Mesenteric fat pad (tissue), 1 donor: ENCODE measurements around the gene VAMP2. TPM values are rescaled to one million over a fixed set of nuclear protein-coding genes. Genes with fewer than 3 reads are reported as not detected.

Experiments
- DNase-seq: peaks from one replicate; pipeline ENCODE4 v3.0.0-alpha.2; 2020; ENCODE audit warnings: low spot score
- long read RNA-seq: library from polyadenylated mRNA; unstranded; transcript quantifications from one replicate; pipeline ENCODE4 v2.0.0, GENCODE V29; 2020
- total RNA-seq: library from RNA; stranded (reverse); fragmentation: NEBNext Ultra II Directional; extraction: Animal tissue kit (Norgen Biotek cat#: 25700); gene quantifications from one replicate; pipeline ENCODE4 v1.2.1, GENCODE V29; 2021
- donor health status: DM: yes; HTN: yes; CAD: no.

The VAMP2 gene, protein sequence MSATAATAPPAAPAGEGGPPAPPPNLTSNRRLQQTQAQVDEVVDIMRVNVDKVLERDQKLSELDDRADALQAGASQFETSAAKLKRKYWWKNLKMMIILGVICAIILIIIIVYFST
- 52.4 TPM for total RNA-seq
- long read RNA-seq, transcript VAMP2-201 (5 exons, 2,153 nt), result major isoform, 15 of 34 reads
- long read RNA-seq, transcript VAMP2-203 (4 exons, 557 nt), result minor isoform, 14 of 34 reads
- long read RNA-seq, partial matches to known transcripts, result 2 of 34 reads
- long read RNA-seq, other reads (novel, unspliced or antisense), result 3 of 34 reads

DNA sequence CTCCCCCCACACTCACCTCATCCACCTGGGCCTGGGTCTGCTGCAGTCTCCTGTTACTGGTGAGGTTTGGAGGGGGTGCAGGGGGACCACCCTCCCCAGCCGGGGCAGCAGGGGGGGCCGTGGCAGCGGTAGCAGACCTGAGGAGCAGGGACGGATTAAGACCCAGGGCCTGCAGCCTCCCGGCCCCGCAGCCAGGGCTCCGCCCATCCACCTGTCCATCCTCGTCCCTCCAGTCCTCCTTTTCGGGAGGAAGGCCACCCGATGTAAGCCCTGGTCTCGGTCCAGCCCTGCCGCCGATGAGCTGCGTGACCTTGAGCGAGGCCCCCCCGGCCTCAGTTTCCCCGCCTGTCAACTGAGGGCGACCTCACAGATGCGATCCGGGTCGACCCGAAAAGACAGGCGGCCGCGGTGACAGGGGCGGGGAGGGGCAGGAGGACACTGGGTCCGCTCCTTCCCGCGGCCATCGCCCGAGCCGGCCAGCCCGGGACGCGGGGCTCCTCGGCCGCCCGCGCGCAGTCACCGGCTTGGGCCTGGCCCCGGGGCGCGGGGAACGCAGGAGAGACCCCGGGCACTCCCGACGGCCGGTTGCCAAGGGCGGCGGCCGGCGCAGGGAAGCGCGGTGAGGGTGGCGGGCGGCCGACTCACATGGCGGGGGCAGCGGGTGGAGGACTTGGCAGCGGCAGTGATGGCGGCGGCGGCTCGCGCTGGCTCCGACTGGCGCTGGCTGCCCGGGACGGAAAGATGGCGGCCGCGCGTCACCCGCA, at the start of gene VAMP2:
Gene VAMP2, minus strand, starts transcription at position 716 of the 764 bp plus-strand sequence. Its CDS starts 69 bp downstream, at position 647.
- DNase-seq, result peak; percentile 96

DNA sequence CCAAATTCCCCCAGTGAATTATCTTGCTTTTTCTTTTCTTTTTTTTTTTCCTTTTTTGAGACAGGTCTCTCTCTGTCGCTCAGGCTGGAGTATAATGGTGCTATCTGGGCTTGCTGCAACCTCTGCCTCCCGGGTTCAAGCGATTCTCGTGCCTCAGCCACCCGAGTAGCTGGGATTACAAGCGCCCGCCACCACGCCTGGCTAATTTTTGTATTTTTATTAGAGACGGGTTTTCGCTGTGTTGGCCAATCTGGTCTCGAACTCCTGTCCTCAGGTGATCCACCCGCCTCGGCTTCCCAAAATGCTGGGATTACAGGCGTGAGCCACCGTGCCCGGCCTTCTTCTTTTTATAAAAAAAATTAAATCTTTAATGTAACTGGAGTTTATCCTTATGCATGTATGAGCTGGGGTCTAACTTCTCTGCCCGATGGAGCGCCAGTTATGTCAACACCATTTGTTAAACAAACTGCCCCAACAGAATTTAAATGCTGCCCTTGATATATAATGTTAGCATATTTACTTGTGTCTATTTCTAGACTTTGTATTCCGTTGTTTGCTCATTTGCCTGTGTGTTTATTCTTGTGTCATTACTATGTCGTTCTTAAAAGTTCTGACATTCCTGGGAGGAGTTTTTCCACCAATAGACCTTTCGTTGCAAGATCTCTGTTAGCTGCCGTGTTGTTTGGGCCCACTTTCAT, 48.2 kb upstream of the VAMP2 start:
- DNase-seq, result no peak

DNA sequence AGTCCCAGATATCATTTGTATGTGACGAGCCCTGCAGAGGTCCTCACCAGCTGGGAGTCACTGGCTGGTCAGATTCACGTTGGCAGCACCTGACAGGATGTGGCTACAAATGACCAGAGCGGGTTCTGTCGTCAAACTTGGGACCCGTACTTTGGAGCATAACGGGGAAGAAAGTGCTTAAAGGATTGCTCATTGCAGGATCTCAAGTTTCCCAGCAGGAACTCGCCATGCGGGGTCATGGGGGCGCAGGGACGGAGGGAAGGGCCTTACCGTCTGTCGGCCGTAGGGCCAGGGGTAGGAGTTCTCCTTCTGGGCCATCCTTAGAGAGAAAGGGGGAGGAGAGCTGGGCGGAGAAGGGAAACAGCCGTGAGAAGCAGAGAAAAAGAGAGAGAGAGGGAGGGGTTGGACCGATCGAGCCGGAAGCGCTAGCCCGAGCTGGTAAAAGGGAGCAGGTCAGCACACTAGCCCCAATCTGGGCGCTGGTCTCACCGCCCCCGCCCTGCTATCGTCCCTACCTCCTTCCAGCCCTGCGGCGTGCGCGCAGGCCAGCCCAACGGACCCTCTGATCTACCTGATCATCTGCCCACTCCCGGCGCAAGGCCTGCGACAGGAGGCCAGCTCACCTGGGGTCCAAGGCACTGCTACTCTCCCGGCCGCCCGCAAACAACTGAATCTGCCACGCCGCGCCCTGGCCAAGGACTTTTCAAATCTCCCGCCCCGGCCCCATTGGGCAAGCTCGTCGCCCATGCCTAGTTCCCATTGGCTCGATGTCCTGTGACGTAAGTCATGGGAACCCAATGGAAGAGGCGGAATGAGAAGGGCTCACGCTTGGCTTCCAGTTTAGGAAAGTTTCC, 47.4 kb upstream of the VAMP2 start, which contains the start of gene AURKB:
Gene AURKB, minus strand, starts transcription at position 669 of the 854 bp plus-strand sequence. Its CDS starts 351 bp downstream, at position 318.
- DNase-seq, result peak; percentile 96

DNA sequence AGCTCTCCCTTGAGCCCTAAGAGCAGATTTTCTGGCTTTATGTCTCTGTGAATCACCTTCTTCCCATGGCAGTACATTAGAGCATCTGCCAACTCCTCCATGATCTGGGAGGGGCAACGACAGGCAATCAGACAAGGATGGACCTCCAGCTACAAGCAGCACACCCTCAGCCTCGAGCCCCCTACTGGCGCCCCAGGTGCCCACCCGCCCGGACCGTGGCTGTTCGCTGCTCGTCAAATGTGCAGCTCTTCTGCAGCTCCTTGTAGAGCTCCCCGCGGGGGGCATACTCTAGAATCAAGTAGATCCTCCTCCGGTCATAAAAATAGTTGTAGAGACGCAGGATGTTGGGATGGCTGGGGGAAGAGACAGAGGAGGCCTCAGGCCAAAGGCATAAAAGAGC, 43.8 kb upstream of the VAMP2 start:
- no peak for DNase-seq

DNA sequence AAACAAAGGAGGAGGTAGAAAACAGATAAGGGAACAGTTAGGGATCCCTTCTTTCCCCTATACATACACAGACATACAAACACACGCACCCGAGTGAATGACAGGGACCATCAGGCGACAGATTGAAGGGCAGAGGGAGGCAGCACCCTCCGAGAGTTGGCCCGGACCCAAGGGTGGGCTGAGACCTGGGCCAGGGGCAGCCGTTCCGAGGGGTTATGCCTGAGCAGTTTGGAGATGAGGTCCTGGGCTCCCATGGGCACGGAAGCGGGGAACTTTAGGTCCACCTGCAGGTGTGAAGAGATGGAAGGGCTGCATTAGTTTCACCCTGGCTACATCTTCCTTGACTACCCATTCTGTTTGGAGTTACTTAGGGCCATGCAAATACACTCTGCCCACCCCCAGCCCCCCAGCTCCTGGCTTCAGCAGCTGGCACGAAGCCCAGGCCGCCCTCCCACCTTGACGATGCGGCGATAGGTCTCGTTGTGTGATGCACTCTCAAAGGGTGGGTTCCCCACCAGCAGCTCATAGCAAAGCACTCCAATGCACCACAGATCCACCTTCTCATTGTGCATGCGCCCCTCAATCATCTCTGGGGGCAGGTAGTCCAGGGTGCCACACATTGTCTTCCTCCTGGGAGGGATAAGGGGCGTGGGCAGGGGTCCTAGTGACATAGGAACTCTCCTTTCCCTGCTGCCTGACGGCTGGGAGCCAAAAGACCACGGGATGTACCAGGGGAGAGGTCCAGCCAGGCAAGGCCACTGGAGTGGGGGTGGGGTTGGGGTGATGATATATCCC, 42.2 kb upstream of the VAMP2 start:
- no peak for DNase-seq

DNA sequence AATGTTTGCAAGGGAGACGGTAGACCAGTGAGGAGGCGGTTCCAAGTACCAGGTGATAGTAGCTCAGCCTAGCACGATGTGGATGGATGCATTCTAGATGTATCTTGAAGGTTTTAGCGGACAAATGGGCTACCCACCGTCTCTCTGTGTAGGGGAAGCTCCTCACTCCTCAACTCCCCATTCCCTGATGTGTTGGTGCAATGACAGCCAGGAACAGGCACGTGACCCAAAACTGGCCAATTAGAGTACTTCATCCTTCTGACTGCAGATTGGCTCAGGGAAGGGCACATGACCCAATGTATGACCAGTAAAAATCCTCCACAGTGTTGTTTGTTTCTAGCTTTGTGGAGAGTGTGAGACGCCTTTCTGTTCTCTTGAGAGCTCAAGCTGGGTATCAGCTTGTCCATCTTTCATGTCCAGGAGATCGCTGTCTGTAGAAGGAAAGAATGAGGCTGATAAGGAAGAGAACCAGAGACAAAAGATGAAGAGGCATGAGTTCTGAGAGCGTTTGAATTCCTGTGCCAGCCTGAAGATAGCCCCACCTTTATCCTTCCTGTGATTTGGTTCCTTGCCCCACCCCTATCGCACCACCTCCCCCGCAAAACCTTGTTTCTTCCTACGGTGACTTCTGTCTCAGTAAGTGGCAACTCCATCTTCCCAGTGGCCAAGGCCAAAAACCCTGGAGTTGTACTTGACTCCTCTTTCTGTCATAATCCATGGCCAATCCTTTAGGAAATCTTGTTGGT, 29.5 kb upstream of the VAMP2 start:
- no peak for DNase-seq

DNA sequence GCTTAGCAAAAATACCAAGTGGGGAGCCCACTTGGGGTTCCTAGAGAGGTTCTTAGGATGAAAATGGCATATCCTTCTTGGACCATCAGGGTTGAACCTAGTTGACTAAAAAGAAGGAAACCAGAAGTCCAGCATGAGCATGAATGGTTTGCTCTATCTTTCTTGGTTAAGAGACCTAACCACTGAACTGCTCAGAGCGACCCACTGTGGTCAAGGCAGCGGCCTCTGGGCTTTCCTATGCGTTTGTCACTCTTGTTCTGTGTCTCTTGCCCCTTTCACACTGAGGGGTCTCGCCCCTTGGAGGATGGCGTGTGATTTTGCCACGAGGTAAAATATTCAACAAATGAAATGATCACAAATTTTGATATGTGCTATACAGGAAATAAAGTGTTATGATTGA, 27.8 kb upstream of the VAMP2 start:
- DNase-seq, result no peak

DNA sequence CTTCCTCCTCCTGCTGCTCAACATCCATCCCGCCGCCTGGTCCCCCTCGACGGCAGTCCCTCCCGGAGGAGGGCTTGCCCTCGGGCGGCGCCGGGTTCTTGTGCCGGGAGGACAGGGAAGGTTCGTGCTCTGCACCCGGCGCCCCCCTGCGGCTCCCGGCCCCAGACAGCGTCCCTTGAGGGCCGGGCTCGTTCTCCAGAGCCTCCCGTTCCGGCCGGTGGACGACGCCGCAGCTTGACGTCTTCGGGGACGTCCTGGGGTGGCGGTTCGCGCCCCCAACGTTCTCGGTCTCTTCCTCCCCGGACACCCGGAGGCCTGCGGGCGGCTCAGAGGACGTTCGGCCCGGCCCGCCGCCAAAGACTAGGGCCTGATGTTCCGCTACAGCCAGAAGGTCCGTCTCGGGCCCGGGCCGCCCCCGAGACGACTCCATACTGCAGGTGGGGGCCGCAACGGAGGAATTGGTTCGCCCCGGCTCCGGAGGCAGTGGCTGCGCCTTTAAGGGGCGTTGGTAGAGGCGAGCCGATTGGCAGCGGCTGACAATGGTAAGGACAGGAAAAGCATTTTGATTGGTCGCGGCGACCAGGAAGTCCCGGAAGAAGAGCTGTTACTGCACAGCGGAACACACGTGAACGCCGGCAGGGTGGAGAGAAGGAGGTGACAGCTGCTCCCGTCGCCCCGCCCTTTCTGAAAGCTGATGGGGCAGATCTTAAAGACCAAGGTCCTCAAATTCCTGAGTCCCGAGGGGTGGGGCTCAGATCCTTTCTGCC, 27.1 kb upstream of the VAMP2 start, which contains the start of gene BORCS6:
Gene BORCS6, minus strand, starts transcription at position 470 of the 767 bp plus-strand sequence. Its CDS starts 40 bp downstream, at position 430.
- peak; percentile 98 for DNase-seq

DNA sequence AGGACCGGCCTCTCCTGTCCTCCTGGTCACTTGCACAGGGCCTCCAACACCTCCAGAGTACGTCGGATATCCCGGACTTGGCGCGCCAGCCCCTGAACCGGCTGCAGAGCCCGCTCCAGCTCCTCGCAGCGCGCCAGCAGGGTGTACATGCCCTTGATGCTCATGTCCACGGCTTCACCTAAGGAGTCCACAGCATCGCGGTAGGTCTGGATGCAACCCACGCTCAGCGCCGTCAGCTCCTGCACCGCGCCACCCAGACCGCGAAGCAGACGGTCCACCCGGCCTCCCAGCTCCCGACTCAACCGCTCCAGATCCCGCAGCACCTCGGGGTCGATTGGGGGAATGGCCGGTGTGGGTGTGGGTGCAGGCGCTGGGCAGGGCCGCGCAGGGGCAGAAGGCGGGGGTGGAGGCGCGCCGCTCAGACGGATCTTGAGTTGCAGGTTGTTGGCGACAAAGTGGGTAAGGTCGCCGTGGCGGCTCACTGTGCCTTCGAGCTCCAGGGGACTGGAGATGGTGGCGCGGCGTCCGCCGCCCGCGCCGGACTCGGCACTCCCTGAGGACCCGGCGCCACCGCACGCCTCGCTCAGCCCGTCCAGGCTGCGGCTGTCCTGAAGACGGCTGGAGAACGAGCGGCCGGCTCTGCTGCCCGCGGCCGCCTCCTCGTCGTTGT, 26.4 kb upstream of the VAMP2 start:
- no peak for DNase-seq

DNA sequence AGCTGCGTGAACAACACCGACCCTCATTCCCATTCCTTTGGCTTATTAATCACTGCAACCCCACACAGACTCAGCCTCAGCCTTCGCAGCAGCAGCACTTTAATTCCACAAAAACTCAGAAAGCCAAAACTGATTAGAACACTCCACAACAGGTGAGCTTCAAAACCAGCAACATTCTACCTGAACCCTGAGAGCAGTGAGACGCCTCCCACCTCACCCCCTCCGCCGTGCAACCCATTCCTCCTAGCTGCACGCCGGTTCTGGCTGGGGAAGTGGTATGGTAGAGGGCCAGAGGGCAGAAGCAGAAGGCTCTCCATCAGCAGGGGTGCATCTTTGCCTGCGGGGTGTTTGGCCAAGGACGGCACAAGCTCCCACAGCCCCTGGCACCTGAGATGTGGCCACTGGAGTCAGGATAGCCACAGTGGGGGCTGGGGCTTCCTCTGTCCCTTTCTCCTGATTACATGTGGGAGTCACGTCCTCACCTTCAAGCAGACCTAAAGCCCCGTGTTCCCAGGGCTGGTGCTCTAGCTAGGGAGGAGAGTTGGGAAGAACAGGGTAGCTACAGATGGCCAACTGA, 25.6 kb upstream of the VAMP2 start:
- no peak for DNase-seq

DNA sequence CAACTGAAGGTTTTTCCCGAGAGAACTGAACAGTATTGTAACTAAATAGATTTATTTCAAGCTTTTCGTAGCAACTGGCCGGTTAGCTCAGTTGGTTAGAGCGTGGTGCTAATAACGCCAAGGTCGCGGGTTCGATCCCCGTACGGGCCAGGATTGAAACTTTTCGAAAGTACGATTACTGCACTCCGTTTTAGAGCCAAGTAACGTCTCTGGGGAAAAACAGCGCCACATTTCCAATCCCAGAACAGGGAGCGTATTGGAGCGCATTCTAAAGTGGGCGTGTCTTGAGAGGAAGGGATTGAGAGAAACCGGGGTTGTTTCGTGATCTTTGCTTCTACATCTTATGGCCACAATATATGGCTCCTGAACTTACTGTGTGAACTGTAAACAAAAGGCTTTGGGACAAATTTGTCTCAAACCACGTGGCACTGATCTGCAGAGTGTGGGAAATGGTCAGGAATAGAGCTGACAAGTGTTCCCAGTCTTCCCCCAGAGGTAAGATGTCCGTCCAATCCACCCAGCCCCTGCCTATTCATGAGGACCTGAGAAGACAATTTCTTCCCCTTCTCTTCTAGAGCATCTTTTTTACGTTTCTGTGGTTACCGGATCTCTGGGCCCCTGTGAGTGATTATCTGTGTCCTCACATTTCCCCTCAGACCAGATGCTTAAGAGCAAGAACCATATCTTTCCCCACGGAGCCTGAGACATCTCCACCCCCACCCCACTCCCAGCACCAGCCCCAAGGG, 24.9 kb upstream of the VAMP2 start:
- DNase-seq, result peak; percentile 94

DNA sequence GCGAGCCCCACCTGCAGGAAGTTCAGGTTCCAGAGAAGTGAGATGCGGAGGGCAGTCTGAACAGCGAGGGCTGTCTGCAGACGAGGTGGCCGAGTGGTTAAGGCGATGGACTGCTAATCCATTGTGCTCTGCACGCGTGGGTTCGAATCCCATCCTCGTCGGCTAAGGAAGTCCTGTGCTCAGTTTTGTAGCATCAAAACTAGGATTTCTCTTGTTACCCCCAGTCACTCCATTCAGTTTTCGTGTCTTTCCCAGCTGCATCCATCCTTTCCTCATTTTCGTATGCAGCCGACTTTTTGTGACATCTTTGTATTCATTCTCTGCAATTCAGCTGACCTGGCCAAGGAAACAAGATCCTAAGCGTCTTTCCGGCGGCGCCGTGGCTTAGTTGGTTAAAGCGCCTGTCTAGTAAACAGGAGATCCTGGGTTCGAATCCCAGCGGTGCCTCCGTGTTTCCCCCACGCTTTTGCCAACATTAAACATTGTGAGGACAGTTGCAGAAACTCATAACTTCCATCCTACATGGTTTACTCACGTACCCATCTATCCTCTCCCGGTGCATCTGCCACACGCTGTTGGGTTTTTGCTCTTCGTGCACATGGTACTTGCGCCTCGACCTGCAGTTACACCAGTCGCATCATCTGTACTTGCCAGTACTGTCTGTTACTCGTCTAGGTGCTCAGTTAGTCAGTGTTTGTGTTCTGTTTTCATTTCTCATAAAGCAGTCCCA, 24.2 kb upstream of the VAMP2 start:
- peak; percentile 97 for DNase-seq

DNA sequence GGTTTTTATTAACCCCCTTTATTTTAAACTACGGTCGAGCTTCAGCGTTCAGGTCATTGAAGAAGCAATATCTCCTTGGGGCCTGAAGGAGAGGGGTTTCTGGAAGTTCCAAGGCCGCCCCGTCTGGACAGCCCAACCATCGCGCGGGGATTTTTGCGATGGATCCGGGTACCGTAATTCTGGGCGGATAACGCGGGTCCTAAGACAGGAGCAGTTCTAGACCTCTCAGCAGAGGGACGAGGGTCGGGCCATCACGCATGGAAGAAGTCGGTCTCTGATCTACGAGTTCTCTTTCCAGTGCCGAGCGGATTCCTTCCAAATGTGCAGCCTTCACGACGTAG, 23.7 kb upstream of the VAMP2 start:
- DNase-seq, result no peak

DNA sequence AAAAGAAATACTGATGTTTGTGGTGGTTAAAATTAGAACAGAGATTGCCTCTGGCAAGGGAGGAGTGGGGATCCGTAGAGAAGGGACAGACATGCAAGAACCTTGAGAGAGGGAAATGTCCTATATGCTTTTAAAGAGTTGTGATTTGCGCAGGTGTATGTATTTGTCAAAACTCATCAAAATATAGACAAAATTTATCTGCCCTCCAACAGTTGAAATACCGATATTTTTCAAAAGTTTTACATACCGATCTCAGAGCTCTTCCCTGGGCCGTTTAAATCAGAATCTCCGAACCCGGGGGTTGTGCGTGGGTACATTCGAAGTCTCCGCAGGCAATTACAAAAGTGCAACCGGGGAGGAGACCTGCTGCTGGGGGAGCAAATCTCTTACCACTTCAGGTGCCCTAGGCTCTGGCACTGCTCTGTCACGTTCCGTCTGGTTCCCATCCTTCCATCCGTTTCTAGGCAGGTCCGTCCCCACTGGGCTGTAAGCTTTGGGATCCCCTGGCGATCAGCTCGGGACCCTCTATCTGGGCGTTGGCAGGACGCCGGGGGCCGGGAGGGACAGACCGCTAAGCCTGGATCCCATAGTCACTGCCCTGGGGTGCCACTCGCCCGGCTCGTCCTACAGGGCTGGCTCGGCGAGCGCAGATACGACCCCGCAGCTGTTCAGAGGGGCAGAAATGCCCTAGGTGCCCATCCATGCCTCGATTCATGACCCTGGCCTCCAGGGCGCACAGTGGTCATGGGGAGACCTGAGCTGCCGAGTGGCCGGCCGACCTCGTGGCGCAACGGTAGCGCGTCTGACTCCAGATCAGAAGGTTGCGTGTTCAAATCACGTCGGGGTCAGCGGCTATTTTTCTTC, 23.1 kb upstream of the VAMP2 start:
- DNase-seq, result peak; percentile 97

DNA sequence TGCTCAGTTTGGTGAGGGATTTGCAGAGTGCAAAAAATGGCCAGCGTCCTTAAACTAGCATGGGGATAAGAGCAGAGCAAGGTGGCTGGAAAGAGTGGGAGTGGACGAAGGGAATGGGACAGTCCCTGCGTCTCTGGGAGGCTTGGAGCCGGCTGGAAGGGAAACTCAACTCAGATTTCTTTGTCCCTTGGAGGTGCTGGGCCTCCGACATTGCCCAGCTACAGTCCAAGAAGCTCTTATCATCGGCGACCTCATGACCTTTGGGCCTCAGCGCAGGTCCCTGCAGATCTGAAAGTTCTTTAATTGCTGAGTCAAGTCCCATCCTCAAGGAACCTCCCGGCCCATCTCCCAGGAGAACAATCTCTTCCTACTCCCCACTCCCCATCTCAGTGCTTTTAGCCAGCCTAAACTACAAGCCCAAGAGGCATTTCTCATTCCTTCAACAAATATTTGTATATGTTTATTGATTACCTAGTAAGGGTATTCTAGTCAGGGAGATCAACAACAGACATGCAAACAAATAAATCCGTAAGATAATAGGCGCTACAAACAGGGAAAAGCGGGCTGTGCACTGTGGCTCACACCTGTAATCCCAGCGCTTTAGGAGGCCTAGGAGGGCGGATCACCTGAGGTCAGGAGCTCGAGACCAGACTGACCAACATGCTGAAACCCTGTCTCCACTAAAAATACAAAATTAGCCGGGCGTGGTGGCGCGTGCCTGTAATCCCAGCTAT, 14.4 kb upstream of the VAMP2 start:
- DNase-seq, result no peak
